CD4-positive, alpha-beta T cell (primary cell): Measurements from ENCODE around the gene ADGRL3. TPM values are rescaled to one million over a fixed set of nuclear protein-coding genes. Genes with fewer than 3 reads are reported as not detected.

Experiments used
- ATAC-seq: fragments of 200-7000 bp; cut with Tn5 transposase; one replicate; pipeline ENCODE4 v1.10.0; 2022; ENCODE audit warnings: mild to moderate bottlenecking; ENCODE audit not compliant: poor library complexity
- CTCF ChIA-PET: fragments of 350-600 bp; sonication (Branson Sonifier 250); formaldehyde crosslinking; loops from one replicate; lab custom pipeline; 2021; ENCODE audit warnings: antibody characterized with exemption, inconsistent platforms; lab: Charles Lee
- POLR2A ChIA-PET: fragments of 350-600 bp; sonication (Branson Sonifier 250); formaldehyde crosslinking; loops from one replicate; lab custom pipeline; 2021; ENCODE audit warnings: antibody characterized with exemption, inconsistent platforms; lab: Charles Lee
- DNase-seq, 14 experiments: peaks; one replicate each; pipeline ENCODE4 v3.0.0-alpha.2; 2013 to 2020; ENCODE audit warnings: mixed read lengths in 2 of 14
- H3K27ac ChIP-seq, 2 donors: one replicate each; pipeline versions ENCODE4 v1.5.1 to v1.7.0; 2013; ENCODE audit warnings: low read length in 2 of 2, low read depth in 1 of 2, mild to moderate bottlenecking in 1 of 2
- H3K27me3 ChIP-seq, 2 experiments: 1 replicate in 1 of 2; 2 replicates in 1 of 2; pipeline versions ENCODE4 v1.6.1 to v1.7.0; 2013; ENCODE audit warnings: low read length in 2 of 2, control low read depth in 1 of 2, mild to moderate bottlenecking in 1 of 2, moderate library complexity in 1 of 2; ENCODE audit not compliant: insufficient read depth in 2 of 2, control insufficient read depth in 1 of 2
- H3K36me3 ChIP-seq: one replicate; pipeline ENCODE4 v1.6.1; 2013; ENCODE audit warnings: low read length, control low read depth; ENCODE audit not compliant: insufficient read depth
- H3K4me1 ChIP-seq: one replicate; pipeline ENCODE4 v1.6.1; 2013; ENCODE audit warnings: low read length, control low read depth; ENCODE audit not compliant: insufficient read depth
- H3K4me3 ChIP-seq: one replicate; pipeline ENCODE4 v1.5.1; 2013; ENCODE audit warnings: mild to moderate bottlenecking, low read length, moderate library complexity
- H3K9me3 ChIP-seq, 2 experiments: 1 replicate in 1 of 2; 2 replicates in 1 of 2; pipeline versions ENCODE4 v1.6.1 to v1.7.0; 2013; ENCODE audit warnings: low read length in 2 of 2, mild to moderate bottlenecking in 2 of 2, control low read depth in 1 of 2, moderate library complexity in 1 of 2; ENCODE audit not compliant: control insufficient read depth in 1 of 2, insufficient read depth in 1 of 2
- H3K27ac Mint-ChIP-seq: one replicate; pipeline ENCODE4 v1.8.0; 2020; ENCODE audit warnings: mixed read lengths
- H3K27me3 Mint-ChIP-seq: one replicate; pipeline ENCODE4 v1.8.0; 2021; ENCODE audit warnings: mixed read lengths
- H3K36me3 Mint-ChIP-seq: one replicate; pipeline ENCODE4 v1.8.0; 2021; ENCODE audit warnings: low read depth, mixed read lengths
- H3K4me1 Mint-ChIP-seq: one replicate; pipeline ENCODE4 v1.8.0; 2021; ENCODE audit warnings: low read depth, mixed read lengths
- H3K4me3 Mint-ChIP-seq: one replicate; pipeline ENCODE4 v1.8.0; 2020; ENCODE audit warnings: mild to moderate bottlenecking, mixed read lengths
- H3K9me3 Mint-ChIP-seq: one replicate; pipeline ENCODE4 v1.8.0; 2020; ENCODE audit warnings: mixed read lengths
- intact Hi-C, 2 experiments: fragments of 100-400 bp; cut with DNase I in 1 of 2; cut with micrococcal nuclease in 1 of 2; formaldehyde crosslinking; loops; one replicate each; pipeline versions ENCODE4 v1.15.1 to v1.9.0; 2023 to 2025; cut with DNase I, micrococcal nuclease
- total RNA-seq, 174 experiments: library from RNA in 2 of 174; stranded (reverse) in 2 of 174; gene quantifications; one replicate each; pipeline ENCODE4 v1.2.3 and lab custom pipeline; 2021 to 2026
- TF ChIP-seq, protein P1 (sequence below): fragments of 200-600 bp; IDR thresholded peaks from one replicate; pipeline ENCODE4 v1.8.0; 2022; ENCODE audit warnings: antibody characterized with exemption, mild to moderate bottlenecking

The ADGRL3 gene
- total RNA-seq, 2 experiments from 2014 or later: not detected

DNA sequence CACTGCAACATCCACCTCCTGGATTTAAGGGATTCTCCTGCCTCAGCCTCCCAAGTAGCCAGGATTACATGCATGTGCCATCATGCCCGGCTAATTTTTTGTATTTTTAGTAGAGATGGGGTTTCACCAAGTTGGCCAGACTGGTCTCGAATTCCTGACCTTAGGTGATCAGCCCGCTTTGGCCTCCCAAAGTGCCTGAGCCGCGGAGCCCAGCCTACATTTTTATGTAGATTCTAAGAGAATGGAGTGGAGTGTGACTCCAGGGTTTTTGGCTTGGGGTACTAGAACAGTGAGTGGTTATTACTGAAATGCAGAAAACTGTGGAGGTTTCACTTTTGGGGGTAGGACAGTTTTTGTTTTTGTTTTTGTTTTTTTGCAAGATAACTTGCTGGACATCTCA lies 806.0 kb downstream of the ADGRL3 start:
- Mint-ChIP-seq H3K9me3 (peaks cover 11% of the 10 kb centered on the region), H3K36me3 (no peaks in the 10 kb centered on the region), H3K27ac (no peak overlapping the region), H3K4me1 (no peaks in the 10 kb centered on the region), H3K27me3 (no peaks in the 10 kb centered on the region), H3K4me3 (no peak overlapping the region)
- Histone ChIP-seq H3K4me3 (no peak overlapping the region), H3K36me3 (no peaks in the 10 kb centered on the region), H3K27me3 (no peaks in the 10 kb centered on the region), H3K27ac (no peak overlapping the region), H3K4me1 (no peaks in the 10 kb centered on the region), H3K9me3 (peaks cover 0 to 4% of the 10 kb centered on the region in 2 experiments)
- POLR2A ChIA-PET: no interaction called here
- intact Hi-C loops: no loop called here
- DNase-seq: no peak
- TF ChIP-seq, protein P1, sequence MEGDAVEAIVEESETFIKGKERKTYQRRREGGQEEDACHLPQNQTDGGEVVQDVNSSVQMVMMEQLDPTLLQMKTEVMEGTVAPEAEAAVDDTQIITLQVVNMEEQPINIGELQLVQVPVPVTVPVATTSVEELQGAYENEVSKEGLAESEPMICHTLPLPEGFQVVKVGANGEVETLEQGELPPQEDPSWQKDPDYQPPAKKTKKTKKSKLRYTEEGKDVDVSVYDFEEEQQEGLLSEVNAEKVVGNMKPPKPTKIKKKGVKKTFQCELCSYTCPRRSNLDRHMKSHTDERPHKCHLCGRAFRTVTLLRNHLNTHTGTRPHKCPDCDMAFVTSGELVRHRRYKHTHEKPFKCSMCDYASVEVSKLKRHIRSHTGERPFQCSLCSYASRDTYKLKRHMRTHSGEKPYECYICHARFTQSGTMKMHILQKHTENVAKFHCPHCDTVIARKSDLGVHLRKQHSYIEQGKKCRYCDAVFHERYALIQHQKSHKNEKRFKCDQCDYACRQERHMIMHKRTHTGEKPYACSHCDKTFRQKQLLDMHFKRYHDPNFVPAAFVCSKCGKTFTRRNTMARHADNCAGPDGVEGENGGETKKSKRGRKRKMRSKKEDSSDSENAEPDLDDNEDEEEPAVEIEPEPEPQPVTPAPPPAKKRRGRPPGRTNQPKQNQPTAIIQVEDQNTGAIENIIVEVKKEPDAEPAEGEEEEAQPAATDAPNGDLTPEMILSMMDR: no peak
- CTCF ChIA-PET: no interaction called here
- ATAC-seq: no peak

DNA sequence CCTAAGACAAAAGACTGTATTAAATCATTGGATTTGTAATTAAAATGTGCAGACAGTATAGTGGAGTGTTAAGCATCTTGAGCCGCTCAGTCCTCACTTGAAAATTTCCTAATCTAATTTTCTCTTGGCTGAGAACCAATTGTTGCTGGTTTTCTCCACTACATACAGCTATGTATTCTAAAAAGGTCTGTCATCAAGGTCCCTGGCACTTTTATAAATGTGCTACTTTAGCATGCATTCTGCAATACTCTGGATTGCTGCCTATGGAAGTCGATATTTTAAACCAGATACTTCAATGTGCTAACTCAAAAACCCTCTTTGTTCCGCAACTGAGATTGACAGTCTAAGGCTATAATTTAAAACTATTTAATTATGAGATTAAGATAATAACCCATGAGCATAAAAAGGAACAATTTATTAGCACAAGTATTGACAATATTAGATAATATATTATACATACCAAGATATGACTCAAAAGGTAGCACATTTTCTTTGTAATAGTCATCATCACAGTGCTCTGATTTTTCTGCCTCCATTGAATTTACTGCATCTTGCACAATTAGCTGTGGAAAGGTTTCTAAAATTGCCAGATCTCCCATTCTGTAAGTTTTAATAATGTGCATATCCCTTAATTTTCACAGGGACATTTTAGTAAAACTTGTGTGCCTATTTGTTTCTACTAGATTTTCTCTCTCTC lies 815.1 kb downstream of the ADGRL3 start:
- Histone ChIP-seq H3K4me3 (no peak overlapping the region), H3K27me3 (no peaks in the 10 kb centered on the region), H3K36me3 (no peaks in the 10 kb centered on the region), H3K27ac (no peak overlapping the region), H3K4me1 (no peaks in the 10 kb centered on the region), H3K9me3 (peaks cover 8 to 10% of the 10 kb centered on the region in 2 experiments)
- ATAC-seq: no peak
- TF ChIP-seq, protein P1: no peak
- intact Hi-C loops: no loop called here
- no peak for DNase-seq
- no peak overlapping the region for H3K4me3 Mint-ChIP-seq
- ChIA-PET POLR2A (interaction anchor here (0.7 kb wide), 1 partner anchor 36 kb away, joined by 3 read pairs; no protein-coding TSS in a partner anchor), CTCF (no interaction called here)
- no peaks in the 10 kb centered on the region for H3K36me3 Mint-ChIP-seq
- no peak overlapping the region for H3K27ac Mint-ChIP-seq
- peaks cover 25% of the 10 kb centered on the region for H3K9me3 Mint-ChIP-seq
- H3K27me3 Mint-ChIP-seq: no peaks in the 10 kb centered on the region
- no peaks in the 10 kb centered on the region for H3K4me1 Mint-ChIP-seq

GRCh38 chr4:62018537-62018936 lies 818.4 kb downstream of the ADGRL3 start:
- Histone ChIP-seq H3K4me3 (no peak overlapping the region), H3K27me3 (no peaks in the 10 kb centered on the region), H3K9me3 (peaks cover 4 to 11% of the 10 kb centered on the region in 2 experiments), H3K36me3 (no peaks in the 10 kb centered on the region), H3K27ac (no peak overlapping the region), H3K4me1 (no peaks in the 10 kb centered on the region)
- ChIA-PET CTCF (no interaction called here), POLR2A (no interaction called here)
- H3K27me3 Mint-ChIP-seq: no peaks in the 10 kb centered on the region
- no peak overlapping the region for H3K4me3 Mint-ChIP-seq
- DNase-seq (no peak), ATAC-seq (no peak)
- intact Hi-C loops: no loop called here
- no peak overlapping the region for H3K27ac Mint-ChIP-seq
- no peaks in the 10 kb centered on the region for H3K4me1 Mint-ChIP-seq
- peaks cover 21% of the 10 kb centered on the region for H3K9me3 Mint-ChIP-seq
- TF ChIP-seq, protein P1: no peak
- H3K36me3 Mint-ChIP-seq: no peaks in the 10 kb centered on the region
